ENCODE measurements around the gene QRICH2.

Gene QRICH2

GRCh38 chr17:76356803-76357456 lies 48.9 kb upstream of the QRICH2 start:
- Histone ChIP-seq H3K79me2 (ENCODE audit: insufficient read depth, low read length) (peaks cover 11% of the 10 kb centered on the region), H4K20me1 (ENCODE audit: insufficient read depth, low read length) (no peaks in the 10 kb centered on the region), H3K36me3 (ENCODE audit: insufficient read depth, low read length) (no peaks in the 10 kb centered on the region), H3K9me2 (ENCODE audit: low read depth, low read length) (no peaks in the 10 kb centered on the region), H3K9ac (ENCODE audit: low read length) (peak overlapping the region; percentile 2; the same call in 1 of the 2 replicates), H3K4me1 (ENCODE audit: insufficient read depth, low read length, severe bottlenecking) (peaks cover 35% of the 10 kb centered on the region), H2AFZ (ENCODE audit: low read length) (peak overlapping the region; percentile 67), H3K9me3 (ENCODE audit: low read length) (no peaks in the 10 kb centered on the region), H3F3A (ENCODE audit: insufficient read depth, low read length) (no peaks in the 10 kb centered on the region), H3K27me3 (ENCODE audit: insufficient read depth, low read length) (no peaks in the 10 kb centered on the region), H3K4me2 (ENCODE audit: low read length) (peak overlapping the region; percentile 51), H3K27ac (ENCODE audit: low read depth, low read length, poor library complexity, severe bottlenecking) (peak overlapping the region; percentile 65), H3K4me3 (ENCODE audit: low read depth, low read length, poor library complexity, severe bottlenecking) (peak overlapping the region; percentile 22)
- TF ChIP-seq CTCF (IDR thresholded peaks at IDR 0.05; ENCODE audit: low read length) (no peak), EZH2 (IDR thresholded peaks at IDR 0.05; ENCODE audit: borderline replicate concordance, low read length) (no peak)

GRCh38 chr17:76354747-76355310 lies 46.8 kb upstream of the QRICH2 start:
- peak overlapping the region; percentile 62 for H3K4me2 ChIP-seq (ENCODE audit: low read length)
- peak overlapping the region; percentile 90 for H3K27ac ChIP-seq (ENCODE audit: low read depth, low read length, poor library complexity, severe bottlenecking)
- H3K4me1 ChIP-seq (ENCODE audit: insufficient read depth, low read length, severe bottlenecking) = peaks cover 41% of the 10 kb centered on the region
- peak overlapping the region; percentile 84 for H3K4me3 ChIP-seq (ENCODE audit: low read depth, low read length, poor library complexity, severe bottlenecking)
- H4K20me1 ChIP-seq (ENCODE audit: insufficient read depth, low read length) = no peaks in the 10 kb centered on the region
- no peaks in the 10 kb centered on the region for H3F3A ChIP-seq (ENCODE audit: insufficient read depth, low read length)
- no peaks in the 10 kb centered on the region for H3K9me3 ChIP-seq (ENCODE audit: low read length)
- H3K36me3 ChIP-seq (ENCODE audit: insufficient read depth, low read length) = no peaks in the 10 kb centered on the region
- H2AFZ ChIP-seq (ENCODE audit: low read length) = peak overlapping the region; percentile 72; the same call in 1 of the 2 replicates
- H3K27me3 ChIP-seq (ENCODE audit: insufficient read depth, low read length) = no peaks in the 10 kb centered on the region
- TF ChIP-seq EZH2 (IDR thresholded peaks at IDR 0.05; ENCODE audit: borderline replicate concordance, low read length) (no peak), CTCF (IDR thresholded peaks at IDR 0.05; ENCODE audit: low read length) (no peak)
- peaks cover 18% of the 10 kb centered on the region for H3K79me2 ChIP-seq (ENCODE audit: insufficient read depth, low read length)
- H3K9me2 ChIP-seq (ENCODE audit: low read depth, low read length) = no peaks in the 10 kb centered on the region
- peak overlapping the region; percentile 79 for H3K9ac ChIP-seq (ENCODE audit: low read length)

- Histone ChIP-seq H3K27ac (ENCODE audit: low read depth, low read length, poor library complexity, severe bottlenecking) (peak overlapping the region; percentile 90), H4K20me1 (ENCODE audit: insufficient read depth, low read length) (no peaks in the 10 kb centered on the region), H3K9me3 (ENCODE audit: low read length) (no peaks in the 10 kb centered on the region), H3K4me1 (ENCODE audit: insufficient read depth, low read length, severe bottlenecking) (peaks cover 41% of the 10 kb centered on the region), H3K79me2 (ENCODE audit: insufficient read depth, low read length) (peaks cover 18% of the 10 kb centered on the region), H2AFZ (ENCODE audit: low read length) (peak overlapping the region; percentile 68; the same call in 1 of the 2 replicates), H3K9ac (ENCODE audit: low read length) (peak overlapping the region; percentile 79), H3K4me2 (ENCODE audit: low read length) (peak overlapping the region; percentile 62), H3K36me3 (ENCODE audit: insufficient read depth, low read length) (no peaks in the 10 kb centered on the region), H3K4me3 (ENCODE audit: low read depth, low read length, poor library complexity, severe bottlenecking) (peak overlapping the region; percentile 84), H3K27me3 (ENCODE audit: insufficient read depth, low read length) (no peaks in the 10 kb centered on the region), H3F3A (ENCODE audit: insufficient read depth, low read length) (no peaks in the 10 kb centered on the region), H3K9me2 (ENCODE audit: low read depth, low read length) (no peaks in the 10 kb centered on the region)
- no peak for TF ChIP-seq CTCF (IDR thresholded peaks at IDR 0.05; ENCODE audit: low read length)
- no peak for TF ChIP-seq EZH2 (IDR thresholded peaks at IDR 0.05; ENCODE audit: borderline replicate concordance, low read length)
These were observed 46.2 kb upstream of the QRICH2 start for GRCh38 chr17:76354317-76354729.

All from OCI-LY1 (cell line).